H1 (cell line): ENCODE data around the gene FSTL4. TPM values are rescaled to one million over a fixed set of nuclear protein-coding genes. Genes with fewer than 3 reads are reported as not detected.

Source experiments
- CTCF ChIA-PET: fragments of 300-600 bp; sonication (Branson Sonifier 250); formaldehyde crosslinking; loops from one replicate; lab custom pipeline; 2021; ENCODE audit not compliant: partially characterized antibody; lab: Charles Lee
- POLR2A ChIA-PET: fragments of 300-600 bp; sonication (Branson Sonifier 250); formaldehyde crosslinking; loops from one replicate; lab custom pipeline; 2021; ENCODE audit warnings: inconsistent platforms; ENCODE audit not compliant: partially characterized antibody; lab: Charles Lee
- DNase-seq, 2 experiments: peaks; one replicate each; pipeline versions ENCODE4 v3.0.0 to v3.0.0-alpha.2; 2010 to 2022; ENCODE audit warnings: low spot score in 2 of 2, low read depth in 1 of 2, mixed read lengths in 1 of 2
- FAIRE-seq: peaks from 2 replicates; lab custom pipeline; 2011; peaks lifted over from hg19 to GRCh38; lab: Jason Lieb, UNC
- H2AFZ ChIP-seq: 2 replicates; pipeline ENCODE4 v1.8.1; 2012; ENCODE audit warnings: low read length, inconsistent platforms
- H2AK5ac ChIP-seq: 2 replicates; pipeline ENCODE4 v1.6.1; 2013; ENCODE audit warnings: low read depth, low read length
- H2BK120ac ChIP-seq: replicated peaks from 2 replicates; pipeline ENCODE3; 2013; ENCODE audit warnings: low read depth, low read length, inconsistent platforms
- H2BK12ac ChIP-seq: 2 replicates; pipeline ENCODE4 v1.6.1; 2013; ENCODE audit warnings: low read depth, low read length
- H2BK15ac ChIP-seq: 2 replicates; pipeline ENCODE4 v1.6.1; 2013; ENCODE audit warnings: low read length
- H2BK20ac ChIP-seq: 2 replicates; pipeline ENCODE4 v1.6.1; 2013; ENCODE audit warnings: low read length
- H2BK5ac ChIP-seq: 2 replicates; pipeline ENCODE4 v1.6.1; 2013; ENCODE audit warnings: low read depth, low read length
- H3K14ac ChIP-seq: 2 replicates; pipeline ENCODE4 v1.6.1; 2013; ENCODE audit warnings: inconsistent platforms; ENCODE audit not compliant: insufficient read length
- H3K18ac ChIP-seq: 2 replicates; pipeline ENCODE4 v1.6.1; 2013; ENCODE audit warnings: low read length; ENCODE audit errors: extremely low read depth
- H3K23ac ChIP-seq: 2 replicates; pipeline ENCODE4 v1.6.1; 2013; ENCODE audit warnings: inconsistent platforms; ENCODE audit not compliant: insufficient read length
- H3K23me2 ChIP-seq: 2 replicates; pipeline ENCODE4 v1.6.1; 2013; ENCODE audit warnings: low read depth, low read length
- H3K27ac ChIP-seq: 2 replicates; pipeline ENCODE4 v1.6.1; 2011; ENCODE audit warnings: low read depth, low read length, inconsistent platforms
- H3K27me3 ChIP-seq, 4 experiments: replicated peaks in 1 of 4; 1 replicate in 1 of 4; 2 replicates in 3 of 4; pipeline versions ENCODE4 v1.6.1 to v1.8.1; 2011 to 2013; ENCODE audit warnings: low read length in 3 of 4, mild to moderate bottlenecking in 3 of 4, inconsistent platforms in 2 of 4, mixed read lengths in 2 of 4, moderate library complexity in 1 of 4; ENCODE audit not compliant: control insufficient read depth in 3 of 4, insufficient read depth in 3 of 4; ENCODE audit errors: extremely low read depth in 1 of 4
- H3K36me3 ChIP-seq, 4 experiments: 2 replicates each; pipeline versions ENCODE4 v1.6.1 to v1.8.1; 2011 to 2013; ENCODE audit warnings: mild to moderate bottlenecking in 4 of 4, low read length in 3 of 4, moderate library complexity in 2 of 4, control low read depth in 1 of 4, inconsistent platforms in 1 of 4; ENCODE audit not compliant: insufficient read depth in 4 of 4, control insufficient read depth in 2 of 4
- H3K4ac ChIP-seq: replicated peaks from 2 replicates; pipeline ENCODE3; 2013; ENCODE audit warnings: low read length, low read depth, mixed read lengths, inconsistent platforms; ENCODE audit not compliant: insufficient read length
- H3K4me1 ChIP-seq, 4 experiments: replicated peaks in 1 of 4; 1 replicate in 1 of 4; 2 replicates in 3 of 4; pipeline versions ENCODE4 v1.6.1 to v1.8.1; 2011 to 2013; ENCODE audit warnings: low read length in 3 of 4, inconsistent platforms in 2 of 4, mixed read lengths in 1 of 4; ENCODE audit not compliant: insufficient read depth in 4 of 4, control insufficient read depth in 3 of 4
- H3K4me2 ChIP-seq, 2 experiments: 2 replicates each; pipeline versions ENCODE4 v1.6.1 to v1.8.1; 2011 to 2013; ENCODE audit warnings: low read depth in 2 of 2, low read length in 2 of 2, control low read depth in 1 of 2, inconsistent platforms in 1 of 2, mild to moderate bottlenecking in 1 of 2; ENCODE audit not compliant: insufficient read depth in 1 of 2
- H3K4me3 ChIP-seq, 4 experiments: fragments of 200-600, 300-600 bp in 1 of 4; sonication (generic), shearing (Covaris generic), sonication (Bioruptor Twin) in 1 of 4; 2 replicates each; pipeline versions ENCODE4 v1.5.1 to v1.8.1; 2011 to 2016; ENCODE audit warnings: low read length in 4 of 4, low read depth in 3 of 4, control low read depth in 2 of 4, inconsistent platforms in 2 of 4, mild to moderate bottlenecking in 2 of 4, mixed read lengths in 1 of 4, moderate library complexity in 1 of 4; ENCODE audit not compliant: insufficient read depth in 2 of 4; ENCODE audit errors: extremely low read depth in 1 of 4
- H3K56ac ChIP-seq: replicated peaks from 2 replicates; pipeline ENCODE3; 2013; ENCODE audit warnings: low read depth, mild to moderate bottlenecking, mixed read lengths, low read length, inconsistent platforms; ENCODE audit not compliant: insufficient read length
- H3K79me1 ChIP-seq: 2 replicates; pipeline ENCODE4 v1.6.1; 2013; ENCODE audit warnings: low read depth, low read length, control low read depth
- H3K79me2 ChIP-seq, 2 experiments: 2 replicates each; pipeline versions ENCODE4 v1.6.1 to v1.8.1; 2012 to 2013; ENCODE audit warnings: low read length in 2 of 2, mild to moderate bottlenecking in 2 of 2, inconsistent platforms in 1 of 2; ENCODE audit not compliant: insufficient read depth in 2 of 2, control insufficient read depth in 1 of 2
- H3K9ac ChIP-seq, 4 experiments: replicated peaks in 1 of 4; 1 replicate in 1 of 4; 2 replicates in 3 of 4; pipeline versions ENCODE4 v1.6.1 to v1.8.1; 2011 to 2013; ENCODE audit warnings: low read depth in 3 of 4, low read length in 3 of 4, control low read depth in 2 of 4, mild to moderate bottlenecking in 2 of 4, moderate library complexity in 2 of 4, inconsistent platforms in 1 of 4; ENCODE audit errors: extremely low read depth in 1 of 4
- H3K9me3 ChIP-seq, 2 experiments: 2 replicates each; pipeline versions ENCODE4 v1.6.1 to v1.8.1; 2012 to 2013; ENCODE audit warnings: mild to moderate bottlenecking in 2 of 2, moderate library complexity in 2 of 2, control low read depth in 1 of 2, inconsistent platforms in 1 of 2, low read depth in 1 of 2, low read length in 1 of 2, mixed read lengths in 1 of 2; ENCODE audit not compliant: insufficient read depth in 2 of 2
- H4K20me1 ChIP-seq, 2 experiments: replicated peaks in 1 of 2; 2 replicates each; pipeline versions ENCODE3 to v1.8.1; 2011 to 2013; ENCODE audit warnings: inconsistent platforms in 2 of 2, low read length in 2 of 2, mild to moderate bottlenecking in 1 of 2; ENCODE audit not compliant: insufficient read depth in 2 of 2, control insufficient read depth in 1 of 2
- H4K5ac ChIP-seq: 2 replicates; pipeline ENCODE4 v1.6.1; 2013; ENCODE audit warnings: low read length, low read depth, mixed read lengths, inconsistent platforms; ENCODE audit not compliant: insufficient read length
- H4K8ac ChIP-seq: 2 replicates; pipeline ENCODE4 v1.8.0; 2013; ENCODE audit warnings: mild to moderate bottlenecking, moderate library complexity, low read length, inconsistent platforms; ENCODE audit not compliant: insufficient read depth; ENCODE audit errors: extremely low read depth
- H4K91ac ChIP-seq: replicated peaks from 2 replicates; pipeline ENCODE3; 2013; ENCODE audit warnings: low read length, mixed read lengths, inconsistent platforms; ENCODE audit not compliant: insufficient read length
- CTCF ChIP-seq, 3 experiments: IDR thresholded peaks; 1 replicate in 2 of 3; 2 replicates in 1 of 3; pipeline versions ENCODE4 v1.5.1 to v1.6.1; 2011; ENCODE audit warnings: low read length in 3 of 3, mild to moderate bottlenecking in 3 of 3, inconsistent platforms in 2 of 3, low read depth in 1 of 3, moderate library complexity in 1 of 3; ENCODE audit not compliant: insufficient read depth in 1 of 3; ENCODE audit errors: control extremely low read depth in 1 of 3
- E2F6 ChIP-seq: IDR thresholded peaks from 2 replicates; pipeline ENCODE4 v1.6.1; 2012; ENCODE audit warnings: inconsistent platforms
- GTF2F1 ChIP-seq: IDR thresholded peaks from 2 replicates; pipeline ENCODE4 v1.6.1; 2012; ENCODE audit warnings: low read depth, low read length, improper control_type of control experiment, borderline replicate concordance
- HDAC2 ChIP-seq, 2 experiments: fragments of 300-600 bp in 1 of 2; sonication (generic) in 1 of 2; IDR thresholded peaks; 2 replicates each; pipeline ENCODE4 v1.6.1; 2011 to 2012; ENCODE audit warnings: low read depth in 2 of 2, low read length in 2 of 2, mild to moderate bottlenecking in 2 of 2, moderate library complexity in 2 of 2, borderline replicate concordance in 1 of 2, inconsistent platforms in 1 of 2
- MAFK ChIP-seq: IDR thresholded peaks from 2 replicates; pipeline ENCODE4 v1.6.1; 2012; ENCODE audit warnings: low read depth, mild to moderate bottlenecking, improper control_type of control experiment, low read length
- RXRA ChIP-seq: IDR thresholded peaks from 2 replicates; pipeline ENCODE4 v1.6.1; 2011; ENCODE audit warnings: low read depth, mild to moderate bottlenecking, low read length, moderate library complexity; ENCODE audit not compliant: insufficient read depth
- SAP30 ChIP-seq: fragments of 300-600 bp; sonication (generic); IDR thresholded peaks from 2 replicates; pipeline ENCODE4 v1.7.1; 2012; ENCODE audit warnings: low read length, moderate library complexity, mild to moderate bottlenecking, inconsistent platforms; ENCODE audit not compliant: insufficient read depth, insufficient replicate concordance
- SIN3A ChIP-seq, 2 experiments: IDR thresholded peaks in 1 of 2; conservative IDR thresholded peaks in 1 of 2; 2 replicates each; pipeline ENCODE4 v1.6.1; 2011 to 2012; ENCODE audit warnings: low read length in 2 of 2, improper control_type of control experiment in 1 of 2, low read depth in 1 of 2, mild to moderate bottlenecking in 1 of 2
- SRF ChIP-seq: IDR thresholded peaks from 2 replicates; pipeline ENCODE4 v1.6.1; 2011; ENCODE audit warnings: mild to moderate bottlenecking, low read depth, low read length, moderate library complexity
- TAF7 ChIP-seq: optimal IDR thresholded peaks from 2 replicates; pipeline ENCODE3; 2011; ENCODE audit warnings: low read depth, mild to moderate bottlenecking, inconsistent platforms, low read length, moderate library complexity, borderline replicate concordance
- WGBS, 2 experiments: shearing (Covaris generic) in 1 of 2; methylation state at CpG; one replicate each; pipeline versions ENCODE4 v1.1.6 to v1.1.7; 2013 to 2015; ENCODE audit warnings: low lambda C conversion rate in 2 of 2, mixed read lengths in 2 of 2, inconsistent platforms in 1 of 2, low coverage in 1 of 2, missing lambda C conversion rate in 1 of 2; ENCODE audit not compliant: insufficient replicate concordance in 2 of 2, insufficient coverage in 1 of 2, insufficient read length in 1 of 2; ENCODE audit errors: extremely low coverage in 1 of 2, missing lambda C conversion rate in 1 of 2; 5-methylcytosine and 5-hydroxymethylcytosine counted together
- polyA plus RNA-seq, 7 experiments: library from polyadenylated mRNA; depleted of rRNA in 3 of 7; stranded (reverse) in 5 of 7; unstranded in 2 of 7; fragments of >200 nt in 5 of 7; fragments of 200-250 nt in 2 of 7; gene quantifications; 1 replicate in 5 of 7; 2 replicates in 1 of 7; 4 replicates in 1 of 7; pipeline versions ENCODE4 v1.2.1 to v1.2.3, GENCODE V29; 2011 to 2013; ENCODE audit warnings: missing spikeins in 2 of 7, mixed read lengths in 2 of 7
- total RNA-seq: library from RNA; stranded (reverse); fragmentation: NEBNext Ultra II Directional; extraction: Animal tissue kit (Norgen Biotek cat#: 25700); gene quantifications from 2 replicates; pipeline ENCODE4 v1.2.1, GENCODE V29; 2021

Gene FSTL4
- total and polyA plus RNA-seq, 2 of the 8 experiments (the other 6 are each of a cell fraction or from before 2014, with no cell fraction given) = 3.1 to 4.1 TPM

GRCh38 chr5:133298447-133298846 is 313.9 kb downstream of the FSTL4 start:
- WGBS, 2 experiments = 79% methylated on average over 4 of the region's 4 CpGs; no CpG with 5 or more reads in 1 of the 2 experiments
- CTCF ChIA-PET = interaction anchor here (1.0 to 12.9 kb wide), 3 partner anchors 19 to 50 kb away, joined by 3 to 116 read pairs (median 3); no protein-coding TSS in a partner anchor
- no peak for TF ChIP-seq RXRA
- TF ChIP-seq HDAC2 (IDR thresholded peaks at IDR 0.05; ENCODE audit: borderline replicate concordance in 1 of 2, low read depth in 2 of 2, low read length in 2 of 2) = no peak
- no peak for TF ChIP-seq GTF2F1
- no peak for TF ChIP-seq SRF
- TF ChIP-seq CTCF (IDR thresholded peaks at IDR 0.05; ENCODE audit: control extremely low read depth in 1 of 3, insufficient read depth in 1 of 3, low read depth in 1 of 3, low read length in 3 of 3) = no peak
- TF ChIP-seq SIN3A (conservative IDR thresholded peaks at IDR 0.05 in 1 of 2, IDR thresholded peaks at IDR 0.05 in 1 of 2; ENCODE audit: low read depth in 1 of 2, low read length in 2 of 2) = no peak
- no peak for TF ChIP-seq SAP30
- no peak for TF ChIP-seq MAFK
- no peak for TF ChIP-seq TAF7
- TF ChIP-seq E2F6 = no peak

More at GRCh38 chr5:133298447-133298846, 313.9 kb downstream of the FSTL4 start:
- Histone ChIP-seq H3K23ac (no peak overlapping the region), H3K4me3 (no peak overlapping the region), H3K4me1 (no peaks in the 10 kb centered on the region), H3K36me3 (no peaks in the 10 kb centered on the region), H4K91ac (no peak overlapping the region), H3K14ac (no peak overlapping the region), H3K9ac (no peak overlapping the region), H2AFZ (no peak overlapping the region), H3K4ac (no peak overlapping the region), H2BK12ac (no peak overlapping the region), H3K27ac (no peak overlapping the region), H2BK5ac (no peak overlapping the region), H4K8ac (no peak overlapping the region), H4K20me1 (no peaks in the 10 kb centered on the region), H3K79me2 (no peaks in the 10 kb centered on the region), H3K27me3 (no peaks in the 10 kb centered on the region), H2BK120ac (no peak overlapping the region), H3K79me1 (no peaks in the 10 kb centered on the region), H3K9me3 (no peaks in the 10 kb centered on the region), H3K56ac (no peak overlapping the region), H3K18ac (no peak overlapping the region; the same call in 1 of the 2 replicates), H3K23me2 (no peaks in the 10 kb centered on the region), H2BK15ac (no peak overlapping the region), H3K4me2 (no peak overlapping the region), H2AK5ac (no peak overlapping the region), H2BK20ac (no peak overlapping the region), H4K5ac (no peak overlapping the region)
- DNase-seq = no peak
- FAIRE-seq = no peak
- POLR2A ChIA-PET = no interaction called here
